DMS153 treated with DMSO at 0.1 percent for 48 hours (cell line): ENCODE measurements around the gene ZNF792.
"Not testable (repeated sequence)": the region's sequence is repeated elsewhere in the genome, so short reads cannot be mapped to it uniquely, and the experiment has no call there.

Experiments
- DNase-seq: peaks from one replicate; lab custom pipeline; 2025; ENCODE audit not compliant: unreplicated experiment; lab: John Stamatoyannopoulos, UW

The ZNF792 gene

DNA sequence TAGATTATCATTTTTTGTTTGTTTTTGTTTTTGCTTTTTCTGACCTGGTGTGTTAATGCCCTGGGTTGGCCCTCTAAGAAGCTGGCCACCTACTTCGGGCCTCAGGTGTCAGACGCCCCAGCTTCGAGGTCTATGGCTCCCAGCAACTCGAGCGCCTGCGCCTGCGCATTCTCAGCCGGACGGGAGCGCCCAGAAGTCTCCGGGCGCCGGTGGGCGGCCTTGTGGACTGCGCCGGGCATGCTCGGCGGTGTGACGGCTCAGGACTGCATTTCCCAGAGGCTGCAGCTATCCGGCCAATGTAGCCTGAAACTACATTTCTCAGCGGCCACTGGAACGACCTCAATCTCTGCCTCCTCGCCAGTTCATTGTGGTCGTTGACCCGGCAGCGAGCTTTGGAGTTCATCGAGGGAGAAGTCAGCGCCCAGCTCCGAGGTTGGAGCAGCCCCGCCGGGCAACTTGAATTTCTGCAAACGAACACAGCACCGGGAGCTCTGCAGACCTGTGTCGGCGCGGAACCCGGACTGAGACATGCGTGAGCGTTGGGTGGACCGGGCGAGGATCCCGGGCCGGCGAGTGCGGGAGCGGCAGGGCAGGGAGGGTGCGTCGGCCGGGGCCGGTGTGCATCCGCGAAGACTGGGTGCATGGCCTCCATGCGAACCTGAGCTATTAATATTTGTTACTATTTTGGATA is 37.2 kb downstream of the ZNF792 start, which contains the start of gene ZNF30:
ZNF30 (plus strand) TSS at position 219 of the 691 bp plus-strand sequence. CDS start 3,045 bp downstream, outside the sequence.
- peak; percentile 80 for DNase-seq

DNA sequence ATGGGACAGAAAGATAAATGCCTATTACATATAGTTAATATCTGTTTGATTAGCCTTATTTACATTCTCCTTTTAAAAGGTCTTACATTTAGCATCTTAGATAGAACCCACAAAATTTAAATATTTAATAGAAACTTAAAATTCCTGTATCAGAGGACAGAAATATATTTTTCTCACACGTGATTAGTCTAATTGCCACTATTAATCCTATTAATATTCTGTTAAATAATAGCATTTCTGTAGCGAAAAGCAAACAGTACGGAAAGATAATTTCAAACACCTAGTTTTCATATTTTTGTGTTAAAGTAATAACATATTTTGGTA is 37.7 kb downstream of the ZNF792 start:
- no peak for DNase-seq

DNA sequence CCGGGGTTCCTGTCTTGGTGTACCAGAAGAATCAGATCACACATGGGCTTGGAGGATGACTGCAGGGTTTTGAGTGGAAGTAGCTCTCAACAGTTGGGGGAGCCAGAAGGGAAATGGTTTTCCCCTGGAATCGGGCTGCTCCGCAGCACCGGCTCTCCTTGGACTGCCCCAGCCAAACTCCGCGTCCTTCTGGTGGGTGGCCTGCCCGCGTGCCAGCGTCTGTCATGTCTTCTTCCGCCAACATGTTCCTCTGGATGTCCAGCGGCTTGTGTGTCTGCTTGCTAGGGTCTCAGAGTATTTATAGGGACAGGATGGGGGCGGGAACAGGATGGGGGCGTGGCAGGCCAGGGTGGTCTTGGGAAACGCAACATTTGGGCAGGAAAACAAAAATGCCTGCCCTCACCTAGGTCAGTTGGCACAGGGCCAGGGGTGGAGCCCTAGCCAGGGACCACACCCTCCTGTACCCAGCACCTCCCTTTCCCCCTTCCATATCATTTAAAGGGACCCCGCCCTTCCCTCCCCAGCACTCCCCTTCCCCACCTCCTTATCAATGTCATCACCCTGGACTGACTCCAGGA is 38.7 kb downstream of the ZNF792 start:
- DNase-seq, result no peak

DNA sequence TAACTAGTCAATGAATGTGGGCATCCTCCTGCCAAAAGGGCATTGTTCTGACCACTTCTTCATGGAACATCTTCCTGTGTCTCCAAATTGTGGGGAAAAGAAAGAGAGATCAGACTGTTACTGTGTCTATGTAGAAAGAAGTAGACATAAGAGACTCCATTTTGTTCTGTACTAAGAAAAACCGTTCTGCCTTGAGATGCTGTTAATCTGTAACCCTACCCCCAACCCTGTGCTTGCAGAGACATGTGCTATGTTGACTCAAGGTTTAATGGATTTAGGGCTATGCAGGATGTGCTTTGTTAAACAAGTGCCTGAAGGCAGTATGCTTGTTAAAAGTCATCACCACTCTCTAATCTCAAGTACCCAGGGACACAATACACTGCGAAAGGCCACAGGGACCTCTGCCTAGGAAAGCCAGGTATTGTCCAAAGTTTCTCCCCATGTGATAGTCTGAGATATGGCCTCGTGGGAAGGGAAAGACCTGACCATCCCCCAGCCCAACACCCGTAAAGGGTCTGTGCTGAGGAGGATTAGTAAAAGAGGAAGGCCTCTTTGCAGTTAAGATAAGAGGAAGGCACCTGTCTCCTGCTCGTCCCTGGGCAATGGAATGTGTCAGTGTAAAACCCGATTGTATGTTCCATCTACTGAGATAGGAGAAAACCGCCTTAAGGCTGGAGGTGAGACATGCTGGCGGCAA is 43.8 kb downstream of the ZNF792 start:
- DNase-seq, result peak; percentile 46

DNA sequence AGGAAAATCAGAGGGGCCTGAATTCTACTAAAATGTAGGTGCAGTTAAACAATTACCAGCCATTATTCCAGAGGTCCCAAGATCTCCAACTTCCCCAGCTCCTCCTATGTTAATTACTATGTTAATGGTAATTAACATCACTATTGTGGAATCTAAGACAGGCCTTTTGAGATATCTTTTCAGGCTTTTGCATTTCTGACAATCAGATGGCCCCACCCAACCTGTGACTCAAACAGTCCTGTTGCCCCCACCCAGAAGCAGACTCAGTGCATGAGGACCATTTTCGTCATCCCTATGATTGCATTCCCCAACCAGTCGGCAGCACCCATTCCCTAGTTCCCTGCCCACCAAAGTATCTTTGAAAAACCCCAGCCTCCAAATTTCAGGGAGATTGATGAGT is 45.8 kb downstream of the ZNF792 start:
- no peak for DNase-seq

DNA sequence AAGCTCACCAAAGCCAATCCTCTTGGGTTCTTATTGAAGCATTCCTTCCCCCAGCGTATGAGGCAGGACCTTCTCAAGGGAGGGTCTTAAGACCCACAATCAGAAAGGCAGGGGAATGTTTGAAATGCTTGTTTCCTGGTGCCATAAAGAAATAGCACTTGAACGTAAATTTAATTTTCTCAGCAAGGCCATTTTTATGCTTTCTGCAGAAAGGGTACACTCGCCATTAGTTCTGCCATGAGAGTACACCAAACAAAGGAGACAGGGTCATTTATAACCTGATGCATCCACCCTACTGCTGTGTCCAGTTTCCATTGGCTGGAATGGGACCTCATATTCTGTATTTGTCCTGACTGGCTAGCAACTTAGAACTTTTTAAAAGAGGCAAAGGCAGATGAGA is 46.9 kb downstream of the ZNF792 start:
- DNase-seq, result not testable (repeated sequence)

DNA sequence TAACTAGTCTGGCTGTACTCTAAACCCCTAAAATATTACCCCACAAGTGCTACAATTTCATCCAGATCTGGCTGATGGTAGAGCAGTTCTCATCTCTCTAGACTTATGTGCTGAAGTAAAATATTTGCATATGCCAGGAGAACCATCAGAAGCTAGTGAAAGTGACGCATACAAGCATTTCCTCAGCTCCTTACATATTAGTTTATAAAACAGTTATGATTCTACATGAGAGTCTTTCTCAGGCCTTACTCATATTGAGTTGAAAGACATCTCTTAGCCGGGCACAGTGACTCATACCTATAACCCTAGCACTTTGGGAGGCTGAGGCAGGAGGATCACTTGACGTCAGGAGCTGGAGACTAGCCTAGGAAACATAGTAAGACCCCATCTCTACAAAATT is 53.3 kb downstream of the ZNF792 start:
- DNase-seq, result no peak
